NCI-H82 treated with DMSO at 0.1 percent for 48 hours (cell line): ENCODE results near the gene PRSS36.
A peak's percentile ranks its signal among the peaks of the same experiment; 100 is the strongest.
"Not testable (repeated sequence)": the region's sequence is repeated elsewhere in the genome, so short reads cannot be mapped to it uniquely, and the experiment has no call there.

Source experiments
- DNase-seq: peaks from one replicate; lab custom pipeline; 2025; ENCODE audit not compliant: unreplicated experiment; lab: John Stamatoyannopoulos, UW

Gene PRSS36

DNA sequence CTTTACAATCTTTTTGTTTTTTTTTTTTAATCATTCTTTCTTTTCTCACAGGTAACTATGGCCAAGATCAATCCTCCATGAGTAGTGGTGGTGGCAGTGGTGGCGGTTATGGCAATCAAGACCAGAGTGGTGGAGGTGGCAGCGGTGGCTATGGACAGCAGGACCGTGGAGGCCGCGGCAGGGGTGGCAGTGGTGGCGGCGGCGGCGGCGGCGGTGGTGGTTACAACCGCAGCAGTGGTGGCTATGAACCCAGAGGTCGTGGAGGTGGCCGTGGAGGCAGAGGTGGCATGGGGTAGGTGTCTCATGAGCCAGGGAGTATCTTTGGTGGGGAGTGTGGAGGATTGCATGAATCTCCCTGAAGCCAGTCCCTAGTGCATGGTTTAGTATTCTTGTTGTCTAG lies 35.0 kb upstream of the PRSS36 start:
- DNase-seq: no peak

- no peak for DNase-seq
These were observed 33.9 kb upstream of the PRSS36 start for GRCh38 chr16:31183432-31184428.

DNA sequence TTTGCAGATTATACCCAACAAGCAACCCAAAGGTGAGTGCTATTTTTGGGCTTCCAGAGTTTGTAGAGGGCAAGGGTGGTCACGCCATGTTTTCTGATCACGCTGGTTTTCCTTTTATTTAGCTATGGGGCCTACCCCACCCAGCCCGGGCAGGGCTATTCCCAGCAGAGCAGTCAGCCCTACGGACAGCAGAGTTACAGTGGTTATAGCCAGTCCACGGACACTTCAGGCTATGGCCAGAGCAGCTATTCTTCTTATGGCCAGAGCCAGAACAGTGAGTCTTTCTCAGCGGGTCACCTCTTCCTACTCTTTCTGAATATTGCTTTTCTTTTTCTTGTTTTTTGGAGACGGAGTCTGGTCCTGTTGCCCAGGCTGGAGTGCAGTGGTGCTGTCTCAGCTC lies 32.5 kb upstream of the PRSS36 start:
- DNase-seq: no peak

DNA sequence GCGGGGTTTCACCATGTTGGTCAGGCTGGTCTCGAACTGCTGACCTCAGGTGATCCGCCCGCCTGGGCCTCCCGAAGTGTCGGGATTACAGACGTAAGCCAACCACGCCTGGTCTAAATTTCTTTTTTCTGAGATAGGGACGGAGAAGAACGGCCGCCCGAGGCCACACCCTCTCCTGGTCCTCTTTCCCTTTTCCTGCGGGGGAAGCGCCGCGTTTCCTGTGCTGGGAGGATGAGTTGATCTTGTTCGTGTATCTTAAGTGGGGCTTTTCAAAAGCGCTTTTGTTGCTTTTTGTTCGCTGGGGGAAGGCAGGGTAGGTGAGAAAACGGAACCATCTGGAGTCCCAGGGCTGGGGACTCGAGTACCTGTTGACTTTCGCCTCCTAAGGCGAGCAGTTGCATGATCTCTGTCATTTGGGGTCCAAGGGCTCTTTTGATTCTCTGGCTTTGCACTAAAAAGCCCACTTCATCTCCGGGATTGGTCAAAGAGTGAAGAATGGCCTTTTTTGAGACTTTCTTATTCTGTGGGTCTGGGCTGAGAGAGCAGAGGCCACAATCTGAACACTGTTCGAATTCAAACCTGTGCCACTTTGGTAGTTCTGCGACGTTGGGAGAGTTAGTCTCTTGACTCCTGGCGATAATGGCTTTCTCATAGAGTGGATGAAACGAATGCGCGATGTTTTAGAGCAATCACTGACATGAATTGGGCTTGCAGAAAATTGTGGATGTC lies 31.4 kb upstream of the PRSS36 start:
- no peak for DNase-seq

GRCh38 chr16:31179747-31180459 lies 30.0 kb upstream of the PRSS36 start, which contains the start of gene FUS:
Gene FUS, plus strand, starts transcription at chr16:31180139. Its CDS starts 76 bp downstream, at chr16:31180215.
- peak; percentile 74 for DNase-seq

GRCh38 chr16:31179219-31179746 lies 29.4 kb upstream of the PRSS36 start:
- no peak for DNase-seq

- no peak for DNase-seq
These were observed 27.3 kb upstream of the PRSS36 start for GRCh38 chr16:31177136-31177535.

- not testable (repeated sequence) for DNase-seq
These were observed 20.2 kb upstream of the PRSS36 start for GRCh38 chr16:31170048-31170447.

GRCh38 chr16:31168848-31169247 lies 19.0 kb upstream of the PRSS36 start:
- DNase-seq: no peak

DNA sequence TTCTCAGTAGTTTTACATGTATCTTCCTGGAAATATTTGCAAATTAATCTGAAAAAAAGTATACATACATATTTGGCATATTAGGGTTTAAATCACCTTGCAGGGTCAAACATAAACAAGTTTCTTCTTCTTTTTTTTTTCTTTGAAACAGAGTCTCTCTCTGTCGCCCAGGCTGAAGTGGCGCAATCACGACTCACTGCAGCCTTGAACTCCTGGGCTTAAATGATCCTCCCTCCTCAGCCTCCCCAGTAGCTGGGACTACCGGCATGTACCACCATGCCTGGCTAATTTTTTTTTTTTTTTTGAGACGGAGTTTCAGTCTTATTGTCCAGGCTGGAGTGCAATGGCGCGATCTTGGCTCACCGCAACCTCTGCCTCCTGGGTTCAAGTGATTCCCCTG lies 17.4 kb upstream of the PRSS36 start:
- no peak for DNase-seq

DNA sequence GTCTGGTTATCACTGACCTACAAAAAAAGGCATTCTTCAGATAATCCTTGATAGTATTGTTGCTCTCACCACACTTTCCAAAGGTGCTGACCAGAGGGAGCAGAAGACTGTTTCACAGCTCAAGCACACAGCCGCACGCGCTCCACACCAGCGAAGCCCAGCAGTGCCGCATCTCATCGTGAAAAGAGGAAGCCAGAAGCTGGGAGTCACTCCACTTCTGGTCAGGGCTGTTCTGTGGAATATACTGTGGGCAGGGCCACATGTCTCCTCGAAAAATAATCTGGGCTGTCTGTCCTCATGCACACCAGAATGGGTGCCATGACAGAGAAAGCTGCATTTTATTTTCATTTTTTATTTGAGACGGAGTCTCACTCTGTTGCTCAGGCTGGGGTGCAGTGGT lies 7.3 kb upstream of the PRSS36 start:
- DNase-seq: no peak

- DNase-seq: not testable (repeated sequence)
These were observed 1.1 kb upstream of the PRSS36 start for GRCh38 chr16:31150976-31151375.

DNA sequence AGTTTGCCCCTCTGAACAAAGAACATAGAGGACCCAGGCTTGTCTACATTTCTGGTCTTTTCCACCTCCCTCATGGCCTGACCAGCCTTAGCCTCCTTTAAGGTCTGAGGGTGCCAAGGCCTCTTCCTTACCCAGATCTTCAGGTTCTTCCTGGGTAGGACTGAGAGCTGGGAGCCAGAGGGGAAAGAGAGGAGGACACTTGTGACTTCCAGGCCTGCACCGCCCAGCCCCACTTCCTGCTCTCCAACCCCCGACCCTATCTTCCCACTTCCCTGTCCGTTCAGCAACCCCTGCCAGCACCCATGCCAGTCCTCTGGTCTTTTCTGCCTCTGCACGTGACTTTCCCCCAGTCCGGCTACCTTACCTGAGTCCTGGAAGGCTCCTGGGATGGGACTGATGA lies 534 bp downstream of the PRSS36 start:
- DNase-seq: no peak

DNA sequence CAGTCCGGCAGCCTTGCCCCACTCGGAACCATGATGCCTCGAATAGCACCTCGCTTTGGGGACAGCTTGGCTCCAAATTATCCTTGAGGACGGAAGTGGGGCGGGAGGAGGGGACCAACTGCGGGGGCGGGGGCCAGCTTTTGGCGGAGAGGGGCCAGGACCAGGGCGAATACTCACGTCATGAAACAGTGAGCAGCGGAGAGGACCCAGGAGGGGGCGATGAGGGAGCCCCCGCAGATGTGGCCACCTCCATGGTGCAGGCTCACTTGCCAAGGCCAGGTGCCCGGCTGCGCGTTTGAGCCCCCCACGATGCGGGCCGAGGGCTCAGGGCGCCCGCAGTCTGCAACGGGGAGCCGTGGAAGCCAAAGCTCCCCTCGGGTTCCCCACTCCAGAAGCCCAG lies 970 bp downstream of the PRSS36 start:
- no peak for DNase-seq

- no peak for DNase-seq
These were observed 1.6 kb downstream of the PRSS36 start for GRCh38 chr16:31148281-31148728.

- DNase-seq: no peak
These were observed 2.3 kb downstream of the PRSS36 start for GRCh38 chr16:31147574-31147973.

DNA sequence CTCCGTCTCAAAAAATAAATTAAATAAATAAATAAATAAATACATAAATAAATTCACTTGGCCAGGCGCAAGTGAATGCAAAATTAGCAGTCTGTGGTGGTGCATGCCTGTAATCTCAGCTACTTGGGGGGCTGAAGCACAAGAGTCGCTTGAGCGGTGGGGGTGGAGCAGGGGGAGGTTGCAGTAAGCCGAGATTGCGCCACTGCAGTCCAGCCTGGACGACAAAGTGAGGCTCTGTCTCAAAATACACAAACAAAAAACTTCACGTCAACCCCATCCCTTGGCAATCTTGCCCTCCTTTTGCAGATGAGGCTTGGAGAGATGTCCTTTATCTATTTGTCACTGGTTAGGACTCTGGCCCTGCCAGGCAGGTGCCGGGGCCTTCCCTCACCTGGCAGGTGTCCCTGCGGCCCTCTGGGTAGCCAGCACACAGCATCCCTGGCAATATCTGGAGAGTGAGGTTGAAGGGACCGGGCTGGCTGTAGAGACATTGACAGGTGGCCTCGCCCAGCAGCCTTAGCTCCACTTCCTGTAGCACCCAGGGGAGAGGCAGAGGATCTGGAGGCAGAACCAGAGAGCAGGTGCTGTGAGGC lies 4.4 kb downstream of the PRSS36 start:
- DNase-seq: no peak

DNA sequence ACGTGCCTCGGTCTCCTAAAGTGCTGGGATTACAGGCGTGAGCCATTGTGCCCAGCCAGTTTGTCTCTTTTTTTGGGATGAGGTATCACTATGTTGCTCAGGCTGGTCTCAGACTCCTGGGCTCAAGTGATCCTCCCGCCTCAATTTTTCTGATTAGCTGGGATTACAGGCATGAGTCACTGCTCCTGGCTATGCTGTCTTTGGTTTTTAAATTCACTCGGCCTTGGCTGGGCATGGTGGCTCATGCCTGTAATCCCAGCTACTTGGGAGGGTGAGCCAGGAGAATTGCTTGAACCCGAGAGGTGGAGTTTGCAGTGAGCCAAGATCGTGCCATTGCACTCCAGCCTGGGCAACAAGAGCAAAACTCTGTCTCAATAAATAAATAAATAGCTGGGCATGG lies 5.4 kb downstream of the PRSS36 start:
- not testable (repeated sequence) for DNase-seq

DNA sequence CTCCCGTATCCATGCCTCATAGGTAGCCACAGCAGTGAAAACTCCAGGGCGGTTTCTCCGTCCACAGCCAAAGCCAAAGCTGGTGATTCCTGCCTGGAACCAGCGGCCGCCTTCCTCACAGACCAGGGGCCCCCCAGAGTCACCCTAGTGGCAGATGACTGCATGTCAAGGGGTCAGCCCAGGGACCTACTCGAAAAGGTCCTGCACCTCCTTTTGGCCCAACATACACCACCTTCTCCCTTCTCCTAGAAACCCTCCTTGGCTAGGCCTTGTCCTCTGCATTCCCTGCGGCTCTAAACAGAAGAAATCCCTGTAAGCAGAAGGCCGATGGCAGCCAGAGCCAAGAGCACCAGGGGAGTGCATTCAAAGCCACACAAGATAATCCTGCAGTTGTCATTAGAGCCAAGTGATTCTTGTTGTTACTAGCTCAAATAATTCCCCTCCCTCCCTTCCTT lies 6.1 kb downstream of the PRSS36 start:
- no peak for DNase-seq

DNA sequence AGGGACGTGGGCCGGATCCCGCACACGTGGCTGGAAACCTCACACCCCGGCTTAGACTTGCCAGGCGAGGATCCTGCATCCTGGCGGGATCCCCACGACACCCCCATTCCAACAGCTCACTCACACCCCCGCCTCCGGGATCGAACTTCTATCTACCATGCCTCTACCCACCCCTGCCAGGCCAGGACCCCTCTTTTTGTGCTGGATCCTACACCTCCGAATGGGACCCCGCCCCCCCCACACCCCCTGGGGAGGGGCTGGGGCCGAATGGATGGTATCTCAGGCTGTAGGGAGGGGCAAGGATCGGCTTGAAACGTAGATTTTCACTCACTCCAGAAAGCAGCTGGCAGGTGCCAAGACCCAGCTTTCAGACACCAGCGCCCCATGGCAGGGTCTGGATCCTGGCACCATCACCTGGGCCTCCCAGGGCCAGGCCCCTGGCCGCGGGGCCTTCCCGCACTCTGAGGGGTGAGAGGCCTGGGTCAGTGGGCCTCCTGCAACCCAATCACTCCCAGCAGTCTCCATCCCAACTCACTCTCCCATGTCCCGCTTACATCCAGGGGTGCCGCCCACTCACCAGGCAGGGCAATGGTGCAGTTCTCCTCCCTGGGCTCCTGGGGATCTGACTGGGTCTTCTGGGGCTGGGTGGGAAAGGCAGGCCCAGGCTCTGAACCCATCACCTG lies 6.7 kb downstream of the PRSS36 start:
- no peak for DNase-seq
